ENCODE measurements around the gene FLG.
"Not testable (repeated sequence)": the region's sequence is repeated elsewhere in the genome, so short reads cannot be mapped to it uniquely, and the experiment has no call there.

FLG gene

DNA sequence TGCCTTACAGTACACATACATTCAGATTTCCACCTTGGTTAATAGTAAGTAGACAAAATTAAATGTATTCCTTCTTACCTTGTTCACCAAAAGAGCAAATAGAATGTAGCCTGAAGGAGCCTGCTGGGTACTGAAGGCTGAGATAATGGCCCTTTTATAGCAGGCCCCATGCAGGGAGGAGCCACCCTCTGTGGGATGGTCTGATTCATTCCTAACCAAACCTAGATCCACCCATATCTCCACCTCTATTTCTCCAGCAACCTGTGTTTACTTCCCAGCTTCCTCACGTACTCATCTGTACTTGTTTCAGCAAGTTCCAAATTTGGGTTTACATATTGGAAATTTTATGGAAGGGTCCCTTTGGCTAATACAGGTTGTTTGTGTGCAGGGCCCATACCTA, at the start of gene FLG:
TSS of gene FLG (minus strand) at position 129 of the 400 bp plus-strand sequence. CDS start 9,783 bp downstream, outside the sequence.
- no peak for DNase-seq

DNA sequence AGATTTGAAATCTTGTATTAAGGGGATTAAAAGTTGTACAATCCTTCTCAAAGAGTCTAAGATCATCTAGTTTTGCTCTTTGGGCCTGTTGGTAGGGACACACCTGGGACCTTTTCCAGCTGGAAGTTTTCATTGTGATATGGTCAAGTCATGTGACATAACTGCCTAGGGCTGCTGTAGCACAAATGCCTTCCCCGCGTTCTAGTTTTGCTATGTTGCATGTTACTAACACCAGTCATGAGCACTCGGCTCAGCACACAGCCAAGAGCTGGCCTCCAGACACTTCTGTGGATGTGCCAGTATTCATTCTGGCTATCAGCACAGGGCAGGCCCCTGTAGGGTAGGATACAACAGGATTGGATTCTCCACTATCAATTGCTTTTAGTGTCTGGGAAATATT, 49.4 kb upstream of the FLG start:
- DNase-seq = no peak

DNA sequence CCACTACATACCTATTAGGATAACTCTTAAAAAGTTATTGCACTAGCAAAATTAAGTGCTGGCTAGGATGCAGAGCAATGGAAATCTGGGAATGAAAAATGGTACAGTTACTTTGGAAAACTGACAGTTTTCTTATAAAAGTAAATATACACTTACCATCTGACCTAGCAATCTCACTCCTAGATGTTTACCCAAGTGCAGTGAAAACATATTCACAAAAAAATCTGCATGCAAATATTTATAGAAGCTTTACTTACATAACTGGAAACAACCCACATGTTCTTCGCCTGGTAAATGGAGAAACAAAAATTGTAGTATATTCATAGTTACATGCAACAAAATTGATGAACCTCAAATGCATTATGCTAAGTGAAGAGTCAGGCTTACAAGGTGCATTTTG, 47.6 kb upstream of the FLG start:
- no peak for DNase-seq

DNA sequence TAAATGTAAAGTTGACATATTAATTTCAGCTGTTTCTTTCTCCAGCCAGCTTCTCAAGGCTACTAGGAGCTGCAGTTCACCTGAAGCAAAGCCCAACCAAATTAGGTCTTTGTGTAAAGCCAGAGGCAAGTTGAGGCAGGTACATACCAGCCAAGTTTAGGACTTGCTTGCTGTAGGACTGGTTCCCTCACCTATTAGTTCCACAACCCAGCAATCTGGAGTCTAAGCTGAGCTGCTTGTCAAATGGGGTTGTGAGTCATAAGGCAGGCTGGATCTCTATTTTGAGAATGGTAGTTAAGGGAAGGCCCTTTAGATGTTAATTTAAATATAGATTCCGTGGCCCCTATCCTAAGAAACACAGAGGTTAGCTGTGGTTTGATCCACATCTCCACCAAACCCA, 42.4 kb upstream of the FLG start:
- DNase-seq = no peak

DNA sequence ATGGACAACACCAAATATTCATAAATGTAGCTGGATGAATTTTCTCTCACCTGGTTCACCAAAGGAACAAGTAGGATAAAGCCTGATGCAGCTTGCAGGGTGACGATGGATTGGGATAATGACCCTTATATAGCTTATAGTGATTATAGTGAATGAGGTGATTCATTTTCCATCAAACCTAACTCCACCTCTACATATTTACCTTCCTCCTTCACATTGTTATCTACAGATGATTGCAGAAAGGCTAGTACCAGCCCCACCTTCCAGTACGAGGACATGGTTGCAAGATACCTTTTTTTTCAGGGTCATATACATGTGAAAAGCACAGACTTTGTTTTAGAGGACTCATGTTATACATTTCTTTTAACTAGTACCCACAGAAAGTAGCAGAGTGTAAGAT, 34.9 kb upstream of the FLG start, which contains the start of gene FLG2:
TSS of gene FLG2 (minus strand) at position 101 of the 400 bp plus-strand sequence. CDS start 1,122 bp downstream, outside the sequence.
- DNase-seq = no peak

DNA sequence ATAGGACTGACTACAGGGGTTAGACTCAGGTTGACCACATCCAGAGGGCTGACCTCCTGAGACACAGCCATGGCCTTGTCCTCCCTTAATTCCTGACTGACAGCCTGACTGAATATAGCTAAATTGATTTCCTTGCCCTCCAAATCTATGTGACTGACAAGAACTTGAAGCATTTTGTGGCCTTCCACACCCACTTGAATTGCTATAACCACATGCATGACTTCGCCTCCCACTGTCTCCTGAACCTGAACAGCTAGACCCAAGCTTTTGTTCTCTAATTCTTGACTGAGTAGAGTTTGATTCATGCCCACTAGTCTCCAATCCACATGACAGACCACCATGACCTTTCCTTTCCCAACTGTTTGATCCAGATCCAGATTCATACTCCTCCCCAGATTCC, 31.7 kb upstream of the FLG start:
- no peak for DNase-seq

DNA sequence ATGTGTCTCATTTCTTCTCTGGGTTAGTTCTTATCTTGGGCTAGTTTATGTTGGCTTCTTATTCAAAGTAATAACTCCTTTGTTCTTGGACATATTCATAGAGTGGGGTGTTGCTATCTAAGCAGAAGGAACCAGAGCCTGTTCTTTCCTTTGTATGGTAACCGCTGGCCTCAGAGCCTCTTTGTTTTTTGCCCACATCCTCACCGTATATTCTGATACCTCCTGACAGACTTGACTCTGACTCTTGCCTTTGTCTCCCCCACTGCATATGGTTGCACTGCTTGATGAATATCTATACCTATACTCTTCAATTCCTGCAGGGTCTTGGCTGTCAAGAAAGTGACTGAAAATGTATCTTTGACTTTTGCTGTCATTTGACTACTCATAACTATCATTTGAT, 24.6 kb upstream of the FLG start:
- no peak for DNase-seq

DNA sequence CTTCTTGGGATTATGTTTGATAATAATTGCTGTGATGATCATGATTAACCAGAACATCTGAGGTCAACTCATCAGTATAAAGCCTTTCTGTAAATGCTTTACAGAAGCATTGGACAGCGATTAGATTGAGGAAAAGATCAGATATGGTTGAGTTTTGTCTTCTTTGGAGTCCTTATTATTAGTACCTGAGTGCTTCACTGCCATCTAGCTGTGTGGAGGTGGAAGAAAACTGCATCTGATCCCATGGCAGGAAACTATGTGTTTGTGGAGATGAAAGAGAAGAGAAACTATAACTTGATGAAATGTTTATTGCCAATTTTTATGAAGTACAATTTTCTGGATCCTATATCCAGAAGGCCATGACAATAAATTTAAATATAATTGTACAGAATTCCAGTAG, 23.4 kb upstream of the FLG start:
- DNase-seq = no peak

DNA sequence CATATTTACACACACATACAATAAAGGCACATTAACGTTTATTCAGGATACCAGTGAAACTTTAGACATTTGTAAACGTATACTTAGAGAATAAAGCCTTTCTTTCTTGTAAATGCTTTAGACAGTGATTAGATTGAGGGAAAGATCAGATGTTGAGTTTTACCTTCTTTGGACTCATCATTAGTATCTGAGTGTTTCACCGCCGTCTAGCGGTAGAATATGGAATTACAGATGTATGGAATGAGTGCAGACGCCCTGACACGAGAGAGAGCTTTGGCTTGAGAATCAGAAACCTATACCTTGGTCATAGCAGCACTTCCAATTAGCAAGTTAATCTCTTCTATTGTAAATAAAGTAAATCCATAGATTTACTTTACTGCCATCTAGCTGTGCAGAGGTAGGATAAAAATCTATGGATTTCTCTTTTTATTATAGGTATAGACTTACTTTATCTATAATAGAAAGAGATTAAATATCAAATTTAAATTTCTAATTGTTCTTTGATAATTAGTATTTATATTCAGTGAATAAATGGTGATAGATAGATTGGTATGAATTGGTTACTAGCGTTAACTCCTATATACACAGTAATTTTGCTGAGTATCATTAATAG, 22.2 kb upstream of the FLG start:
- DNase-seq = no peak

DNA sequence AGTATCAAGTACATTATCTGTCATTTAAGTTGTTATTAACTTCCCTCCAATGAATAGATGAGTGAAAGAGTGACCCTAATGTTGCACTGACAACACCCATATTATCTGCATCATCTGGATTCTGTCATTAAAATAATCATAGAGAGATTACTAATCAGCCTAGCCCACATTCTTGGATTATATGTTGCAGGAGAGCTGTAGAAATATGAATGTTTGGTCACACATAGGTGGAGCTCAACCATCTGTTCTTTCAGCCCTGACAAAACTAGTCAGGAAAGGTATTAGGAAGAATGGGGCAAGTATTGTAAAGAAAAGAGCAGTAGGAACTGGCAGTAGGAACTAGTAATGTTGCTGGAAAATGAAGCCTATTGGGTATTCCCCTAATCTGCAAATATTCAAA, 19.4 kb upstream of the FLG start:
- no peak for DNase-seq

DNA sequence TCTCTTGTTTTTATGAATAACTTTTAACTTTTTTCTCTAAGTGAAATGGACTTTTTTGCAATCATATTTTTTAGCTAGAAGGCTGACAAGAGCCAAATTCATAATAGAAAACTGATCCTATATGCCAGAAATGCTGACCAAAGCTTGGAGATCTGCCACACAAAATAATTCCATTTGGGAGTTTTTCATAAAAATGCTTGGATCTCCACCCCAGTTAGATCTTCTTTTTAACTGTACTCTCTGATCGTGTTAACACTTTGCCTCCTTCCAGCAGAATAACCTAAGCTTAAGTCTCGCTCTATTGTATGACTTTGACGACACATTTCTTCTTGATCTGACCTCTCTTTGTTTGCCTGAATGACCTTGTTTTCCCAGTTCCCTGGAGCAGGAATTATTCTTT, 18.0 kb upstream of the FLG start:
- no peak for DNase-seq

DNA sequence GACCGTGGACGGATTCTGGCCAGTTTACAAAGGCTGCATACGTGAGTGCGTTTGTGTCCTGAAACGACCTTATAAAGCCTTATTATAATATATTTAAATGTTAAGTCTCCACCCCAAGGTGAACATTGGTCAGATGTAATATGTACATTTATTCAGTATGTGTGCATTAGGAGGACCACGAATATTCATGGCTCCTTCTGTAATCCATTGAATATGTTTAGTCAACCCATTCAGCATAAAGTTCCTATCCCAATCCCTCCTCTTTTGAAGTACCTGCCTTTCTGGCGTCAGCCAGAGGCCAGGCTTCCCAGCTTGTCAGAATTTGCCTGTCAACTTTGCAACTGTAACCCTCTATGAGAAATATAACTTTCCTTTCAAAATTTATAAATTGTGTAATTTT, 10.4 kb upstream of the FLG start:
- no peak for DNase-seq

DNA sequence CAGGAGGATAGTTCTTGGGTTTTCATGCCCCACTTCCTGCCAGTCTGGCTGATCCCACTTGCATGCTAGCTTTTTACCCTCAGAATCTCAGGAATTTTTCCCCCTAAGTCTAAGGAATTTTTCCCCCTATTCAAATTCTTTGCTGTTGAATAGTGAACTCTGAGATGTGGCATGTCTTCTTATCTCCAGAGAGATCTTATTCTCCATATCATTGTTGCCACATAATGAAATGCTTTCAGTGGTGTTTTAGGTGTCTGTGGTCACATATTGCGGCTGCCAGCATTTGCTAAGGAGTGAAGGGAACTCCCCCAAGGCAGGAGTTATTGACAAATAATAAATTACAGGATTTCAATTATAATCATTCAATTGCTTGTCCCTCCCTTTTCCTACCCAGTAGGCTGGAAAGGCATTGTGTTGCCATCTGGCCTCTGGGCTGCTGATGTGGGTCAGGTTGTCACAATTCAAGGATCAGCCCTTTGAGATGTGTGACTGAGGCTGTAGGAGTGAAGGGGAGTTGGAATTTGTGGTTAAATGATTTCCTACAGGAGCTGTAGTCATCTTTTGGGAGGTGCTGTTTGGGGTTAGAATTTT, 3.9 kb upstream of the FLG start:
- no peak for DNase-seq

DNA sequence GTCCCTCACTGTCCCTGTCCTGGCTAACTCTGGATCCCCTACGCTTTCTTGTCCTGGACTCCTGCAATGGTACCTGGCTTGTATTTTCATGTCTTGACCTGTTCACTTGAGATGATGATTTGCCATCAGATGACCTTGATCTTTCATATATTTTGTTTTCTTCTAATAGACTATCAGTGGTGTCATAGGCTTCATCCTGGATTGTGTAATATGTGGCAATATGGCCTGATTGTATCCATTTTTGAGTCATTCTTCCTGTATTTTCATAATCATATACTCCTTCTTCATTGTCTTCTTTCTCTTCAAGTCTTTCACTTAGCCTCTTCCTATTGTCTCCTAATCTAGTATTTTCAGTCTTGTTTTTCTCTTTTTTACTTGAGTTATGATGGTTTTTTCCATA, 11.1 kb downstream of the FLG start:
- no peak for DNase-seq

DNA sequence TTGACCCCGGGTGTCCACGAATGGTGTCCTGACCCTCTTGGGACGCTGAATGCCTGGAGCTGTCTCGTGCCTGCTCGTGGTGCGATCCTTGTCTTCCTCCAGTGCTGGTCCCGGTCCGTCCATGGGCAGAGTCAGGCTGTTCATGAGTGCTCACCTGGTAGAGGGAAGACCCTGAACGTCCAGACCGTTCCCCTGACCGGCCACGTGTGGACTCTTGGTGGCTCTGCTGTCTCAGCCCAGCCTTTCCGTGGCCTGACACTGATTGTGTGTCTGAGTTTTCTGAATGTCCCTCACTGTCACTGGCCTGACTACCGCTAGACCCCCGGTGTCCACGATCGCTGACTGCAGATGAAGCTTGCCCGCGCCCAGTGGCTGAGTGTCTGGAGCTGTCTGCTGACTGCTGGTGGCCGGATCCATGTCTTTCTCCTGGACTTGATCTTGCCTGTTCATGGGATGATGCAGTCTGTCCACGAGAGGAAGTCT, 11.7 kb downstream of the FLG start:
- no peak for DNase-seq

DNA sequence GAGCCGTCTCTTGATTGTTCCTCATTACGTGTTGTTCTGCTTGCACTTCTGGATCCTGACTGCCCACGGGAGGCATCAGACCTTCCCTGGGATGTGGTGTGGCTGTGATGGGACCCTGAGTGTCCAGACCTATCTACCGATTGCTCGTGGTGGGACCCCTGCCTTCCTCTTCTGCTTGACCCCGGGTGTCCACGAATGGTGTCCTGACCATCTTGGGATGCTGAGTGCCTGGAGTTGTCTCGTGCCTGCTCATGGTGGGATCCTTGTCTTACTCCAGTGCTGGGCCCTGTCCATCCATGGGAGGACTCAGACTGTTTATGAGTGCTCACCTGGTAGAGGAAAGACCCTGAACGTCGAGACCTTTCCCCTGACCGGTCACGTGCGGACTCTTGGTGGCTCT, 12.9 kb downstream of the FLG start:
- not testable (repeated sequence) for DNase-seq

DNA sequence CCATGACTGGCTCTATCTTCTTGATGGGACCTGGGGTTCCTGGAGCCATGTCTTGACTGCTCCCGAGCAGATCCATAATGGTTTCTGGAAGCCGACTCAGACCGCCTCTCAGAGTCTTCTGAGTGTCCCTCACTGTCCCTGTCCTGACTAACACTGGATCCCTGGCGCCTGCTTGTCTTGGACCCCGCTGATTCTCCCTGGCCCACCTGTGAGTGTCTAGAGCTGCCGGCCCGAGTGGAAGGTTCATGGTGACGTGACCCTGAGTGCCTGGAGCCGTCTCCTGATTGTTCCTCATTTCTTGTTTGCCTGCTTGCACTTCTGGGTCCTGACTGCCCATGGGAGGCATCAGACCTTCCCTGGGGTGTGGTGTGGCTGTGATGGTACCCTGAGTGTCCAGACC, 15.1 kb downstream of the FLG start:
- DNase-seq = no peak

DNA sequence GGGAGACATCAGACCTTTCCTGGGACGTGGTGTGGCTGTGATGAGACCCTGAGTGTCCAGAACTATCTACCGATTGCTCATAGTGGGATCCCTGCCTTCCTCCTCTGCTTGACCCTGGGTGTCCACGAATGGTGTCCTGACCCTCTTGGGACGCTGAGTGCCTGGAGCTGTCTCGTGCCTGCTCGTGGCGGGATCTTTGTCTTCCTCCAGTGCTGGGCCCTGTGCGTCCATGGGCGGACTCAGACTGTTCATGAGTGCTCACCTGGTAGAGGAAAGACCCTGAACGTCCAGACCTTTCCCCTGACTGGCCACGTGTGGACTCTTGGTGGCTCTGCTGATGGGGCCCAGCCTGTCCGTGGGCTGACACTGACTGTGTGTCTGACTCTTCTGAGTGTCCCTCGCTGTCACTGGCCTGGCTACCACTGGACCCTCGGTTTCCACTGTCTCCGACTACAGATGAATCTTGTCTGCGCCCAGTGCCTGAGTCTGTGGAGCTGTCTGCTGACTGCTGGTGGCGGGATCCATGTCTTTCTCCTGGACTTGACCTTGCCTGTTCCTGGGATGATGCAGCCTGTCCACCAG, 15.6 kb downstream of the FLG start:
- not testable (repeated sequence) for DNase-seq

DNA sequence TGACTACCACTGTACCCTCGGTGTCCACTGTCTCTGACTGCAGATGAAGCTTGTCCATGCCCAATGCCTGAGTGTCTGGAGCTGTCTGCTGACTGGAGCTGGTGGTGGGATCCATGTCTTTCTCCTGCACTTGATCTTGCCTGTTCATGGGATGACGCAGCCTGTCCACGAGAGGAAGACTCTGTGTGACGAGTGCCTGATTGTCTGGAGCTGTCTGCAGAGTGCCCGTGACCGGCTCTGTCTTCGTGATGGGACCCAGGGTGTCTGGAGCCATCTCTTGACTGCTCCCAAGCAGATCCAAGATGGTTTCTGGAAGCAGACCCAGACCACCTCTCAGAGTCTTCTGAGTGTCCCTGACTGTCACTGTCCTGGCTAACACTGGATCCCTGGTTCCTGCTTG, 16.3 kb downstream of the FLG start:
- DNase-seq = not testable (repeated sequence)

DNA sequence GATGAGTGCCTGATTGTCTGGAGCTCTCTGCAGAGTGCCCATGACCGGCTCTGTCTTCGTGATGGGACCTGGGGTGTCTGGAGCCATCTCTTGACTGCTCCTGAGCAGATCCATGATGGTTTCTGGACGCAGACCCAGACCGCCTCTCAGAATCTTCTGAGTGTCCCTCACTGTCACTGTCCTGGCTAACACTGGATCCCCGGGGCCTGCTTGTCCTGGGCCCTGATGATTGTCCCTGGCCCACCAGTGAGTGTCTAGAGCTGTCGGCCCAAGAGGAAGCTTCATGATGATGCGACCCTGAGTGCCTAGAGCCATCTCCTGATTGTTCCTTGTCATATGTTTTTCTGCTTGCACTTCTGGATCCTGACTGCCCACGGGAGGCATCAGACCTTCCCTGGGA, 17.1 kb downstream of the FLG start:
- not testable (repeated sequence) for DNase-seq

DNA sequence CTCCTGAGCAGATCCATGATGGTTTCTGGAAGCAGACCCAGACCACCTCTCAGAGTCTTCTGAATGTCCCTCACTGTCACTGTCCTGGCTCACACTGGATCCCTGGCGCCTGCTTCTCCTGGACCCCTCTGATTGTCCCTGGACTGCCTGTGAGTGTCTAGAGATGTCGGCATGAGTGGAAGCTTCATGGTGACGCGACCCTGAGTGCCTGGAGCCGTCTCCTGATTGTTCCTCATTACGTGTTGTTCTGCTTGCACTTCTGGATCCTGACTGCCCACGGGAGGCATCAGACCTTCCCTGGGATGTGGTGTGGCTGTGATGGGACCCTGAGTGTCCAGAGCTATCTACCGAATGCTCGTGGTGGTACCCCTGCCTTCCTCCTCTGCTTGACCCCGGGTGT, 18.9 kb downstream of the FLG start:
- DNase-seq = not testable (repeated sequence)

DNA sequence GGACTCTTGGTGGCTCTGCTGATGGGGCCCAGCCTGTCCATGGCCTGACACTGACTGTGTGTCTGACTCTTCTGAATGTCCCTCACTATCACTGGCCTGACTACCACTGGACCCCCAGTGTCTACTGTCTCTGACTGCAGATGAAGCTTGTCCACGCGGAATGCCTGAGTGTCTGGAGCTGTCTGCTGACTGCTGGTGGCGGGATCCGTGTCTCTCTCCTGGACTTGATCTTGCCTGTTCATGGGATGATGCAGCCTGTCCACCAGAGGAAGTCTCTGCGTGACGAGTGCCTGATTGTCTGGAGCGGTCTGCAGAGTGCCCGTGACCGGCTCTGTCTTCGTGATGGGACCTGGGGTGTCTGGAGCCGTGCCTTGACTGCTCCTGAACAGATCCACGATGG, 20.3 kb downstream of the FLG start:
- DNase-seq = not testable (repeated sequence)

DNA sequence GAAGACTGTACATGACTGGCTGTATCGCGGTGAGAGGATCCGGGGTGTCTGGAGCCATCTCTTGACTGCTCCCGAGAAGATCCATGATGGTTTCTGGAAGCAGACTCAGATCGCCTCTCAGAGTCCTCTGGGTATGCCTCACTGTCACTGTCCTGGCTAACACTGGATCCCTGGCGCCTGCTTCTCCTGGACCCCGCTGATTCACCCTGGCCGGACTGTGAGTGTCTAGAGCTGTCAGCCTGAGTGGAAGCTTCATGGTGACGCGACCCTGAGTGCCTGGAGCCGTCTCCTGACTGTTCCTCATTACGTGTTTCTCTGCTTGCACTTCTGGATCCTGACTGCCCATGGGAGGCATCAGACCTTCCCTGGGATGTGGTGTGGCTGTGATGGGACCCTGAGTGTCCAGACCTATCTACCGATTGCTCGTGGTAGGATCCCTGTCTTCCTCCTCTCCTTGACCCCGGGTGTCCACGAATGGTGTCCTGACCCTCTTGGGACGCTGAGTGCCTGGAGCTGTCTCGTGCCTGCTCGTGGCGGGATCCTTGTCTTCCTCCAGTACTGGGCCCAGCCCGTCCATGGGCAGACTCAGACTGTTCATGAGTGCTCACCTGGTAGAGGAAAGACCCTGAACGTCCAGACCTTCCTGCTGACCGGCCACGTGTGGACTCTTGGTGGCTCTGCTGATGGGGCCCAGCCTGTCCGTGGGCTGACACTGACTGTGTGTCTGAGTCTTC, 21.7 kb downstream of the FLG start:
- DNase-seq = not testable (repeated sequence)

DNA sequence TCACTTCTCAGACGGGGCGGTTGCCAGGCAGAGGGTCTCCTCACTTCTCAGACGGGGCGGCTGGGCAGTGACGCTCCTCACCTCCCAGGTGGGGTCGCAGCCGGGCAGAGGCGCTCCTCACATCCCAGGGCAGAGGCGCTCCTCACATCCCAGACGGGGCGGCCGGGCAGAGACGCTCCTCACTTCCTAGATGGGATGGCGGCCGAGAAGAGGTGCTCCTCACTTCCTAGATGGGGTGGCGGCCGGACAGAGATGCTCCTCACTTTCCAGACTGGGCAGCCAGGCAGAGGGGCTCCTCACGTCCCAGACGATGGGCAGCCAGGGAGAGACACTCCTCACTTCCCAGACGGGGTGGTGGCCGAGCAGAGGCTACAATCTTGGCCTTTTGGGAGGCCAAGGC, 68.6 kb downstream of the FLG start:
- not testable (repeated sequence) for DNase-seq
